OCI-LY1 (cell line): ENCODE measurements around the gene HYAL3.

Experiments
- H2AFZ ChIP-seq: fragments of 200-600 bp; sonication (generic), shearing (Covaris generic); 2 replicates; pipeline ENCODE4 v1.6.0; 2014; ENCODE audit warnings: antibody characterized with exemption, mild to moderate bottlenecking, low read length
- H3F3A ChIP-seq: fragments of 200-600 bp; sonication (generic), shearing (Covaris generic); 2 replicates; pipeline ENCODE4 v1.6.0; 2014; ENCODE audit warnings: mild to moderate bottlenecking, antibody characterized with exemption, low read length, moderate library complexity; ENCODE audit not compliant: insufficient read depth
- H3K27ac ChIP-seq: fragments of 200-600 bp; sonication (generic); 2 replicates; pipeline ENCODE4 v1.5.1; 2014; ENCODE audit warnings: low read length, mixed run types, mild to moderate bottlenecking, low read depth; ENCODE audit not compliant: poor library complexity, severe bottlenecking
- H3K27me3 ChIP-seq: fragments of 200-600 bp; sonication (generic); 2 replicates; pipeline ENCODE4 v1.6.0; 2014; ENCODE audit warnings: antibody characterized with exemption, mild to moderate bottlenecking, low read length, moderate library complexity; ENCODE audit not compliant: insufficient read depth
- H3K36me3 ChIP-seq: fragments of 200-600 bp; sonication (generic); 2 replicates; pipeline ENCODE4 v1.6.1; 2014; ENCODE audit warnings: mild to moderate bottlenecking, antibody characterized with exemption, low read length, moderate library complexity, mixed read lengths; ENCODE audit not compliant: insufficient read depth
- H3K4me1 ChIP-seq: fragments of 200-600 bp; sonication (generic); 2 replicates; pipeline ENCODE4 v1.5.1; 2014; ENCODE audit warnings: mild to moderate bottlenecking, low read length, moderate library complexity; ENCODE audit not compliant: insufficient read depth, severe bottlenecking
- H3K4me2 ChIP-seq: fragments of 200-600 bp; sonication (generic), shearing (Covaris generic); 2 replicates; pipeline ENCODE4 v1.6.1; 2014; ENCODE audit warnings: low read length
- H3K4me3 ChIP-seq: fragments of 200-600 bp; sonication (generic); 2 replicates; pipeline ENCODE4 v1.5.1; 2014; ENCODE audit warnings: low read length, low read depth, mild to moderate bottlenecking, mixed read lengths; ENCODE audit not compliant: poor library complexity, severe bottlenecking
- H3K79me2 ChIP-seq: fragments of 200-600 bp; shearing (Covaris generic); 2 replicates; pipeline ENCODE4 v1.6.1; 2016; ENCODE audit warnings: mixed run types, low read length, mixed read lengths; ENCODE audit not compliant: insufficient read depth
- H3K9ac ChIP-seq: fragments of 200-600 bp; sonication (generic), shearing (Covaris generic); 2 replicates; pipeline ENCODE4 v1.6.1; 2014; ENCODE audit warnings: mild to moderate bottlenecking, low read length, mixed read lengths
- H3K9me2 ChIP-seq: fragments of 200-600 bp; sonication (generic), shearing (Covaris generic); 2 replicates; pipeline ENCODE4 v1.6.1; 2014; ENCODE audit warnings: low read depth, mild to moderate bottlenecking, low read length, mixed read lengths
- H3K9me3 ChIP-seq: fragments of 200-600 bp; shearing (Covaris generic); 2 replicates; pipeline ENCODE4 v1.6.1; 2014; ENCODE audit warnings: low read length, mixed read lengths
- H4K20me1 ChIP-seq: fragments of 200-600 bp; sonication (generic), shearing (Covaris generic); 2 replicates; pipeline ENCODE4 v1.6.0; 2016; ENCODE audit warnings: mild to moderate bottlenecking, low read length; ENCODE audit not compliant: insufficient read depth
- CTCF ChIP-seq: fragments of 200-600 bp; sonication (generic), shearing (Covaris generic); IDR thresholded peaks from 2 replicates; pipeline ENCODE4 v1.5.1; 2017; ENCODE audit warnings: mild to moderate bottlenecking, antibody characterized with exemption, low read length, moderate library complexity, mixed read lengths
- EZH2 ChIP-seq: fragments of 200-600 bp; sonication (generic), shearing (Covaris generic); IDR thresholded peaks from 2 replicates; pipeline ENCODE4 v1.8.0; 2017; ENCODE audit warnings: borderline replicate concordance, mixed run types, mild to moderate bottlenecking, antibody characterized with exemption, low read length, moderate library complexity, mixed read lengths

The HYAL3 gene

GRCh38 chr3:50339485-50340146, 40.4 kb upstream of the HYAL3 start:
- Histone ChIP-seq H3K79me2 (peaks cover 22% of the 10 kb centered on the region), H3K4me2 (peak overlapping the region; percentile 76), H3F3A (0 out of 2 replicates have a peak, but pooled peaks cover 5% of the 10 kb centered on the region), H3K4me3 (peak overlapping the region; percentile 58), H3K9me3 (no peaks in the 10 kb centered on the region), H2AFZ (no peak overlapping the region), H3K27me3 (no peaks in the 10 kb centered on the region), H3K36me3 (peaks cover 6% of the 10 kb centered on the region; the same call in 1 of the 2 replicates), H3K9ac (peak overlapping the region; percentile 53; the same call in 1 of the 2 replicates), H4K20me1 (no peaks in the 10 kb centered on the region), H3K4me1 (peaks cover 57% of the 10 kb centered on the region), H3K27ac (no peak overlapping the region), H3K9me2 (no peaks in the 10 kb centered on the region)
- TF ChIP-seq EZH2 (no peak), CTCF (no peak)

- Histone ChIP-seq H4K20me1 (no peaks in the 10 kb centered on the region), H3K79me2 (peaks cover 28% of the 10 kb centered on the region), H3K4me3 (peak overlapping the region; percentile 88), H3K36me3 (peaks cover 12% of the 10 kb centered on the region; the same call in 1 of the 2 replicates), H3K4me1 (peaks cover 64% of the 10 kb centered on the region), H3K27me3 (no peaks in the 10 kb centered on the region), H3K9me3 (no peaks in the 10 kb centered on the region), H2AFZ (no peak overlapping the region), H3K4me2 (peak overlapping the region; percentile 97), H3K9me2 (no peaks in the 10 kb centered on the region), H3K9ac (peak overlapping the region; percentile 96; the same call in 1 of the 2 replicates), H3K27ac (peak overlapping the region; percentile 89), H3F3A (0 out of 2 replicates have a peak, but pooled peaks cover 5% of the 10 kb centered on the region)
- TF ChIP-seq EZH2 (no peak), CTCF (no peak)
These were observed 39.8 kb upstream of the HYAL3 start for GRCh38 chr3:50338965-50339364.

GRCh38 chr3:50337175-50337861, 38.1 kb upstream of the HYAL3 start:
- Histone ChIP-seq H3K4me2 (peak overlapping the region; percentile 97), H3K9me3 (no peaks in the 10 kb centered on the region), H3F3A (0 out of 2 replicates have a peak, but pooled peaks cover 5% of the 10 kb centered on the region), H4K20me1 (no peaks in the 10 kb centered on the region), H3K4me1 (peaks cover 68% of the 10 kb centered on the region), H3K9ac (peak overlapping the region; percentile 96), H3K4me3 (peak overlapping the region; percentile 88), H3K27me3 (no peaks in the 10 kb centered on the region), H3K27ac (peak overlapping the region; percentile 89), H3K79me2 (peaks cover 32% of the 10 kb centered on the region), H3K9me2 (no peaks in the 10 kb centered on the region), H3K36me3 (peaks cover 18% of the 10 kb centered on the region; the same call in 1 of the 2 replicates), H2AFZ (no peak overlapping the region)
- TF ChIP-seq CTCF: no peak
